ELR (cell line): ENCODE results near the gene NIN.
A peak's percentile ranks its signal among the peaks of the same experiment; 100 is the strongest.
"Not testable (repeated sequence)": the region's sequence is repeated elsewhere in the genome, so short reads cannot be mapped to it uniquely, and the experiment has no call there.

Experiments used
- DNase-seq: peaks from one replicate; pipeline ENCODE4 v3.0.0-alpha.2; 2015; ENCODE audit warnings: low read depth

NIN gene

DNA sequence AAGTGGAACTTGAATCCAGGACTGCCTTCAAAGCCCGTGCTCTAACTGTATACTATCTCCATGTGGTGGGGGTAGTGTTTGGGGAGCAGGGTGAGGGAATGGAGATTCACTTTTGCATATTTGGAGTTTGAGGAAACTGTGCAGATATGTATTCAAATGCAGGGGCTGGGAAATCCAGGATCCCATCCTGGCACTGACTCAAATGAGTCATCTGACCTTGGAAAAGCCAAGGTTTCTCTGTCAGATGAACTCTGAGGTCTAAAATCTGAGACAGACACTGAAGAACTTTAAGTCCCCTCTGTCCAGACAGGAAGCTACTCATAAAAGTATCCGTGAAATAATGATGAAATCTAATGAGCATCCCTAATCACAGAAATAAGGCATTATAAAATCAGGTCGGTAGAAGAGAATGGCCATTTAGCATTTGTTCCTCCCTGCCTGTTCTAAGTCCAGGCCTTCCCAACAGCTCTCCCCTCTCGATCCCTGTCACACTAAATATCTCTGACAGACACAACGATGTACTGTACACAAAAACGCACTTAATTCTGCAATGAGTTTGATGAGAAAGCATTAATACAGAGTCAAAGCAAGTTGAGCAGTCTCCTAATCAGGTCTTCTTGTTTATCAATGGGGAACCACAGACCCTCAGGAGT lies 14.4 kb downstream of the NIN start:
- peak; percentile 68 for DNase-seq

DNA sequence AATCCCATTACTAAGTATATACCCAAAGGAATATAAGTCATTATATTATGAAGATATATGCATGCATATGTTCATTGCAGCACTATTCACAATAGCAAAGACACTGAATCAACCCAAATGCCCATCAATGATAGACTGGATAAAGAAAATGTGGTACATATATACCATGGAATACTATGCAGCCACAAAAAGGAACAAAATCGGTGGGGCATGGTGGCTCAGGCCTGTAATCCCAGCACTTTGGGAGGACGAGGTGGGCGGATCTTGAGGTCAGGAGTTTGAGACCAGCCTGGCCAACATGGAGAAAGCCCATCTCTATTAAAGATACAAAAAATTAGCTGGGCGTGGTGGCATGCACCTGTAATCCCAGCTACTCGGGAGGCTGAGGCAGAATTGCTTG lies 15.4 kb downstream of the NIN start:
- DNase-seq: not testable (repeated sequence)

DNA sequence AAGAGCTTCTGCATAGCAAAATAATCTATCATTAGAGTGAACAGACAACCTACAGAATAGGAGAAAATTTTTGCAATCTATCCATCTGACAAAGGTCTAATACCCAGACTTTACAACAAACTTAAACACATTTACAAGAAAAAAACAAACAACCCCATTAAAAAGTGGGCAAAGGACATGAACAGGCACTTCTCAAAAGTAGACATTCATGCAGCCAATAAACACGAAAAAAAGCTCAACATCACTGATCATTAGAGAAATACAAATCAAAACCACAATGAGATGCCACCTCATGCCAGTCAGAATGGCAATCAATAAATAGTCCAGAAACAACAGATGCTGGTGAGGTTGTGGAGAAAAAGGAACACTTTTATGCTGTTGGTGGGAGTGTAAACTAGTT lies 15.9 kb downstream of the NIN start:
- not testable (repeated sequence) for DNase-seq

DNA sequence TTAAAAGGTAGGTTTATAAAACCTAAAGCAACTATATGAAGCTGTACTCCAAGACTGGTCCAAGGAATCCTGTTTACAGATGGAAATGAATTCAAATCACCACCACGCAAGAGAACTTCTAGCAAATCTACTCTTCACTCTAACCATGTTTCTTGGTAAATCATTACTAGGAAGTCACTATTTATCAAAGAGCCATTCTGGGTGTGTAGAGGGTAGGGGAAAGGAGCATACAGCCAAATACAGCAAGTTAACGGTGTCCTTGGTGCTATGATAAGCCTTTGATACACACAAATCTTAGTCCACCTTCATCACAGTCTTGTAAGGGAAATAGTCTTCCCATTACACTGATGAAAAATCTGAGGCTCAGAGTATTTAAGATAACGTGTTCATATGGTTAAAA lies 16.8 kb downstream of the NIN start:
- DNase-seq: no peak

DNA sequence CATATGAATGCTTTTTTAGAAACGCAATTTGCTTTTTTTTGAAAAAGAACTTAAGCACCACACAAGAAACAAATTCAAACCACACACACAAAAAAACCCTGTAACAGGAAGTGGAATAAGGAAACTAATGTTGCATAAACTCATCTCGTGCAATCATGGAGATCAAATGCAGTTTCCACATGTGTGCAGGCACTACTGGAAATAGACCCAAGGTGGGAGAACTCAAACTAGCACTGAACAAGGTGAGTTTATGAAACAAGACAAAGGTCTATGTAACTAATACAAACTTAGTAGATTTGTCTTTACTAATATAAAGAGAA lies 17.5 kb downstream of the NIN start:
- DNase-seq: no peak

DNA sequence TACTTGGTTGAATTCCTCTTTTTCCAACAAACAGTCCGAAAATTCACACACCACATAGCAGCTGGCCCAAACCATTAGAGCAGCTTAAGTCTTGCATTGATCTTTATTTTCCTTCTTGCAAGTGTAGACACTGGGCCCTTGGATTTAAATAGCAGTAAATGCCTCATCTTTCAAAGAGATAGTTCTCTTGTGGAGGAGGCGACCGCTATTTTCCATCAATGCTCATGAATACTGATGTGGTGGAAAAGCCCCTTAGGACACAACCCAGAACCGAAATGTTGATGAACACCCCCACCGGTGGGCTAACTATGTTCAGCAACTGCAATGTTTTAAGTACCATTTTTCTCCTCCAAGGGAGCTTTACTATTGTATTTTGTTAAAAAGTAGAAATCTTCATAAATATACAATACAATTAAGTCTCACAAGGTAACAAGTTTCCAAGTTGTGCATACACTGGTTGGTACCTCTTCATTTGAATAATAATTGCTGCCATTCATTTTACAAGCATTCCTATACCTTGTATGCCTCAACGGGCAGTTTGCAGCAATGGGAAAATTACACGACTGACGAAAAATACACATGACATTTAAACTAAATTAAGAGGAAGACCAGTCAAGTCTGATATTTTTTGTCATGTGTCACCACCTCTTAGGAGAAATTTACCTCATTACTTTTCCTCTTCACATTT lies 18.0 kb downstream of the NIN start:
- DNase-seq: no peak

DNA sequence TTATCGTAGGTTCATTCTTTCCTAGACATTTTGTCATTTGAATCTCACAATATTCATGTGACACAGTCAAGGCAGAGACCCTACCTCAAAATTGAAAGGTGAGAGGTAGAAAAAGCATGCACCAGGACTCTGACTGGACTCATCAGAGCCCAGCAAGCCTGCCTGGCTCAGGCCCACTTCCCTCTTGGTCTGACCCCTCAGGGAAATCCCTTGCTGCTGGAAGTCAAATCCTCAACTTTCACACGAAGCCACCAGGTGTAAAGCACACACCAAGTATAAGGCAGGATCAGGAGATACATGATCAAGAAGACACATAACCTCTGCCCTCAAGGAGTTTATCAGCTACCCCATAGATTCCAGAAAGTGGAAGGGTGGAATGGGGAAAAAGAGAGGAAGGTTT lies 18.8 kb downstream of the NIN start:
- DNase-seq: no peak

DNA sequence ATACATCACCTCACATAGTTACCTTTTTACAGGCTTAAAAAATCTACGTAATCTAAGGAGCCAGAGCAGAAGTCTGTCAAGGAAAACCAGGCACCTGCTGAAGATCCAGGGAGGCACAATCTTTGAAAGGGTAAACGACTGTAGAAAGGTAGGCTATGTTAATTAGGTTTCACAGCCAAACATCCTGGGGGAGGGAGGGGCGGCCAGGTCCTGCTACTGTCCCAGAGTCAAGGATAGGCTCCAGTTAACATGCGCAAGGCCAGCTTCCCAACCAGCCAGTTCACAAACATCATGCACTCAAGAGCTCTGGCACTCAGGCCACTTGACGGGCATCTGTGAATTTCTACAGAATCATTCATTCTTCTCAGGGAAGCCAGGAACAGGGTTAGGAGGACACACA lies 22.9 kb downstream of the NIN start:
- no peak for DNase-seq

DNA sequence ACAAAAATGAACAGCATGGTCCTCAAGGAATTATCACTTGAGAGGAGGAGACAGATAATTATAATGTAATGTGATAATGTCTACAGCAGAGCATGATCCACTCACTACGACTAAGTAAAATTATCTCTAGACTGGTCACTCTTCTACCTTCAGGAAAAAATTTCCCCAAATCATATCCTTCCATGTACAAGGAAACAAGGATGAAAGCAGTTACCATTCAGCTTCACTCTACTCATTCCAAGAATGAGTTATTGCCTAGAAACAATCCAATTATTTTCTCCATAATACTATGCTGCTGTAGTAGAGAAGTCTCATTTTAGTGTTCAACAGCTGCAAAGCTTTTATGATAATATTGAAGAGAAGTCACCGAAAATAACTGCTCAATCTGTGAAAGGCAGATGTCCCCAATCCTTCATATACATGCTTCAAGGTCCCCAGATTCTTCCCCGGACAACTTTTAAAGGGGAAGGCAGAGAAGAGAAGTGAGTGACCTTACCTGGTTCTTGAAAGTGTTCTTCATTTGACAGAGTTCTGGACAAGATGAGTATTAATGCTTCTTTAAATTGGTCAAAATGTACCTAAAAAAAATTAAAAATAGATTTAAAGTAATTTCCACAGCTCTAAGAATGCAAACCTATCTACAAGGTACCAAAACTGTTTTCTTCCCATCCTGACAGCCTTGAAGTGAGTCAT lies 24.6 kb downstream of the NIN start:
- no peak for DNase-seq

DNA sequence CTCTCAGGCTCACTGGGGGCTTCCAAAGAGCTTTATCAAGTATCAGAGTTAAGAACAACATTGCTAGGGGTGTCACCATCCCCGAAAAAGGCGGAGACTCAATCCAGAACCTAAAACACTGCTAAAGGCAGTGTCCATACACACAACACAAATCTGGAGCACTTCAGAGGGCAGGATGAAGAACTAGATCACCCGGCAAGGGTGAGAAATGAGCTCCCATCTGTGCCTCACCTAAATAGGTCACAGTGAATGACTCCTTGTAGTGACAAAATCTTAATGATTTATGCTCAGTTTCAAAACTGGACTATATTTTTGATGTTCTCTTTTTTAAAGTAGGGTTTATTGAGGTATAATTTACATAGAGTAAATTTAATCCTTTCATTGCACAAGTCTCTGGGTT lies 25.6 kb downstream of the NIN start:
- DNase-seq: no peak

DNA sequence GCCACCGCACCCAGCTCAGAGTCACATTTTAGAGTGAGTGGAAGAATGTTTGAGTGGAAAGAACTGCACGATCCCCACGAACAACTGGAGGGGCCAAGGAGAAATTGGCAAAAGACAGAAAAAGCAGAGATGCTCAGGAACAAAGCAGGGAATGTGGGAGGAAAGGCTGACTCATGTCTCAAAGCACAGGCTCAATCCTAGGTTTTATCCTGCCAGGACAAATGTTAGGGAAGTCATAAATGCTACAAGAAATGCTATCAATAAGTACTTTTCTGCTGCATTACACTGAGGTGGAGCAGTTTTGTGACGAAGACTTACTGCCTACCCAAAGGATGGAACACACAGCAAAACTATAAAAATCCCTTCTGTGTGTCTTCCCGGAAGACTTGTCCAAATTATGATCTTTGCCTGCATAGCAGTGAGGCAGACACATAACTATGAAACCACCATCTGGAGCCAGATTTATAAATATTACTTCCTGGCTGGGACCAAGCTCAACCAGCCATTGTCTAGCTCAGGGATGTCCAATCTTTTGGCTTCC lies 26.7 kb downstream of the NIN start:
- DNase-seq: peak; percentile 65

DNA sequence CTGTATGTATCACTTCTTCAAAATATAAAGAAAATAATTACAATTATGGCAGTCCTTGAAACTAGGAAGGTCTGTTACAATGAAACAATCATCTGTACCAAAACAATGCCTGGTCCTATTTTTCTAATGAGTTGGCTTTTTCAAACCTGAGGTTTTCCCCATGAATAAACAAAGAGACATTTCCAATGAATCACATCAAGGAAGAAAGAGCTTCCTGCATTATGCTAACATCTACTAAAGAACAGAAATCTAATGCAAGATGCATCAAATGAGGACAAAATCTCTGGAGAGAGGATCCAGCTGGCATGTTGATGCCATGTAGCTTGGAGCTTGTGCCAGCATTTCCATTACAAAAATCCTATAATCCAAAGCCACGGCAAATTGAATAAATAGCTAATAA lies 29.3 kb downstream of the NIN start:
- DNase-seq: peak; percentile 81

DNA sequence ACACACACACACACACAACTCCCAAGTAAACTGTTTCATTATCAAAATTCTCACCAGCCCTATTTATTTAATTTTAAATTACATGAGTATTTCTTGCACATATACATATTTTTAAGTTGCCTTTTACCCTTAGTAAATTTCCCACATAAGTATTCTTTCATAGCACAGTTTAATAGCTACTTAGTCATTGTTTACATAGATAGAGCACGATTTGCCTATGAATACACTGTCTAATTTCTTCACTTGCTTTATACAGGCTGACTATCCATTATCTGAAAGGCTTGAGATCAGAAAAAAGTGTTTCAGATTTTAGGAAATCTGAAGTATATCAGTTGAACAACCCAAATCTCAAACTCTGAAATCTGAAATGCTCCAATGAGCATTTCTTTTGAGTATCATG lies 30.9 kb downstream of the NIN start:
- peak; percentile 52 for DNase-seq

DNA sequence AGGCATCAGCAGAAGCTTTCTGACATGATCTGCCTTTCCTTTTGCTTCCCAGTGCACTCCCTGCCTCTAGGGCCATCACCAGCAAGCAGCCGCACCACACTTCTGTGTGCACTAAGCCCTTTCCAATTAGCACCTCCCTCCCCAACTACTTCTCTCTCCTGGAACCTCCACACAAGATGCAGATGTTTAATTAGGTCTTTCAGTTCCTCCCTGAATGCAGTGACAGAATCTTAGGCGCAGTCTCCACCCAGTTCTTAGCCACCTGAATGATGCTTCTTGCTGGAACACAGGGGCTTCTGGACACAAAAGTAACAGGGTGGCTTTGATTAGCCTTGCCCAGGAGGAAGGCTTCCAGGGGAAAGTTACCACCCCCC lies 32.9 kb downstream of the NIN start:
- no peak for DNase-seq

DNA sequence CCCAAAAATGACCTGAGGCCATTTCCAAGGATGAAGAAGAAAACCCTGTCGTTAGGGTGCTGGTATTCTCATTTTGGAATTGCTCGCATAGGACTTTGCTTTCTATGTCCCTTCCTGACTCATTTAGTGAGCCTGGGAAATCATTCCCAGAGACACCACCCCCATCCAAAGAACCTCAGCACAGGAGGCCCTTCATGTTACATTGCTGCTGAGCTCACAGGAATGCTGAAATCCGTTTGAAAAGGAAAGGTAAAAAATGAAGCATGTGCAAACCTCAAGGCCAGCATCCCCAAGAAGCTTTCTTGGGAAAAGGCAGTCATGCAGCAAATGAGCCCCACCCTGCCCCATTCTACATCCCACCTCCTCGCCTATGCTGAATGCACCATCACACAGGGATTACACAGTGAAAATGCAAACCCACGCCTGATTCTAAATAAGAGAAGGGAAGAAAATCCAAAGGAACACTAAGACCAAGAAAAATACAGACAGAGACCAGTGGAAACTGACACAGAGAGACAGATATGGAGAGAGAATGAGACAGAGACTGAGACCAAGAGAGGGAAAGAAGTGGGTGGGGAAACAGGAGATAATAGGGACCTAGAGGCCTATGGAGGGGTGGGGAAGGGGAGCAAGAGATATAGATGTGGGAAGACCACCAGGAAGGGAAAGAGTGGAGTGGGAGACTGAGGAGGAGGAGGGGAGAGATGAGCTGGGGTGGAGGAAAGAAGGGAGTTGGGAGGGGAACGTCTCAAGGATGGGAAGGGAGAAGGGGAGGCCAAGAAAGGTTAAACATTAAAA lies 33.5 kb downstream of the NIN start:
- DNase-seq: no peak

DNA sequence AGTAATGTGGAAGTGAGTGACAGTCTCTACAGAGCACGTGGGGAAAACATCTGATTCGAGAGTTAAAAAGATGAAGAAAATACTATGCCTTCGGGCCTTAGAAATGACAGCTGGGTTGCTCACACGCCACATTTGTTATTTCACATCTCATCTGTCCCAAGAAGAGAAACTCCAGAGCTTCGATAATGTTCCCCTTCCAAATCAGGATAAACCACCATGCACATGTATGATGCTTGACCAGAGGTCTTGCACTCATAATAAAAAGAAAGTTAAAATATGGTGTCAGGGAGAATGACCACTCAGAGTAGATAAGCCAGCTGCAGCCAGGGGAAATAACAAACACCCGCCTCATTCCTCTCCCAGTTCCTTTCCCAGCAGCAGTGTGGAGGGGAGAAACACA lies 34.6 kb downstream of the NIN start:
- DNase-seq: no peak

DNA sequence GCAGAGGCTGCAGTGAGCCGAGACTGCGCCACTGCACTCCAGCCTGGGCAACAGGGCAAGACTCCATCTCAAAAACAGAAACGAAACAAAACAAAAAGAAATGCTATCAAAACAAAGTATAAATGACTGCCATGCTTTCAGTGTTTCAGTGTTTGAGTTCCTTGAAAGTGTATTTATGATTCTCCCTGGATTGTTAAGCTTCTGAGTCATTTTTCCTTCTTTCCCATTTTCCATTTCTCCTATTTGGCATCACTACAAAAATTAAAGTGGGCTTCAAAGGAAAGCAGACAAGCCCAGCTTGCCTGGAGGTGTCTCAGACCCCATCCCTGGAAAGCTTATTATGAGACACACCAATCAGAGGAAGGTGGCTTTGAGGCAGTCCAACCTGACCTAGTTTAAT lies 35.1 kb downstream of the NIN start:
- DNase-seq: no peak

DNA sequence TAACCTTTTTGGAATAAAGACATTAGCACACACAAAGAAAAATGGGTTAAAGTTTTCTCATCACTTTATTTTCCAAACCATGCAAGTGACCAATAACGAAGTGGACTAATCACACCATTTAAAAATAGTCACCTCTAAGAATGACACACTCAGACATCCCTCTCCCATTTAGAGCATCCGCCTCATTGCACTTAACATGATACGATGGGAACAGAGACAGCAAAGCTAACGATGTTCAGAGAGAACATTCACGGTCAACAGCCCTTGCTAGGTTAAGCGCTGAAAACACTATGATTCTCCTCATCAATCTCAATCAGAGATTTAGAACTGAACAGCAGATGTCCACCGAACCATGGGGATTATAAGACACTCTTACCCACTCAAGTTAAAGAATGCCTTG lies 35.8 kb downstream of the NIN start:
- no peak for DNase-seq

DNA sequence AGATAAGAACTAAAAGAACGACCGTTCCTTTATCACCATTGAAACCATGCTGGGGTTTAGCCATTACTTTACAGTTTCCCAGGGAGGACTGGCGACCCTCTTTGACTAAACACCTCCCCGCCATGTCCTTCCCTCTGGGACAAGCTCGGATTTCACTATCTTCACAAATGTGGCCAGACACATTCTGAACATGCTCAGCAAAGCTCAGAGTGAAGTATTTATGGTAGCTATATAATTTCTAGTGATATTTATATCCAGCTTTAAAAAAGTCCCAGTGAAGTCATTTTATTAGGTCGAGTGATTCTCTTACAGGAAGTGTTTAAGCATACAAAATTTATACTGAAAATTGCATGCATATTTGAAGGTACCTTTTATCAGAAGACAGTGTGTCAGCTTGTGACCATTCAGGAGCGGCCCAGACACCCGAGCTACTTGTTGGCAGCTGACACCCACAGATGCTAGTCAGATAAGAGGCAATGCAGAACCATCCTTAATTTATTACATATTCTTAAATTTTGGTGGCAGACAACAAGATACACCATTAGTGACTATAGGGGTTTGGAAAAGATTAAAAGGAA lies 36.8 kb downstream of the NIN start:
- DNase-seq: no peak

DNA sequence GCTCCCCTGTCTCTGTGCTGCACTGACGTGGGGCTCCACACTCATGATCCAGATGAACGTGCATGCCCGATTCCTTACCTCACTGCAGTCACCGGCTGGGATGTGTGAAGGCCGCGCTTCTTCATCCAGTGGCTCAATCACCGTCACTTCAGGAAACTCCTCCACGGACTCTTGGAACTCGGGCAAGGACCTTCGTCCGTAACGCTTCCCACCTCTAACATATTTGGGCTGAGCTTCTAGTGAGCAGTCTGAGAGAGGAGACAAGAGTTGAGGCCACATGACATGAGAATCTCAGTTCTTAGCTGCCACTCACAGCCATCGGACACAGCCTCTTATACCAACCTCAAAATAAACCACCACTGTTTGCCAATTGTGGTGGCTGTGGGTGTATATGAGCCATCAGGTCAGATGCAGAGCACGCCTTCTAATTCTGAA lies 38.3 kb downstream of the NIN start:
- DNase-seq: no peak

DNA sequence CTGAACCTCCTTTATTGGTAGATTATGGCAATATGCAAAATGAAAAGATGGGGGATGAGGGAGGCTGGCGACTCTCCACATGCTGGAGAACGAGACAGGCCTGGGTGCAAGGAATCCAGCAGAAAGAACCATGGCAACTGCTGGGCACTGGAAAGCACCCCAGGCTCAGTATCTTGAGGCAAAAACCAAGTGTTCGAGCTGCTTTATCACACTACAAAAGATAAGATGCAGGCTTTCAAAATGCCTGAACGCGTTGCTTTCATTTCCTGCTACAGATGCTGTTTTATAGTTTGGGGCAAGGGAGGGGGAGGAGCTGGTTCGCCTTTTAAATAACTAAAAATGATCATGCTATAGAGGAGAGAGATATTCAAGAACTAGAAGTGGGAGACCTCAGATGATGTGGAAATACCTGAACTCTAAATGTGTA lies 38.9 kb downstream of the NIN start:
- no peak for DNase-seq

DNA sequence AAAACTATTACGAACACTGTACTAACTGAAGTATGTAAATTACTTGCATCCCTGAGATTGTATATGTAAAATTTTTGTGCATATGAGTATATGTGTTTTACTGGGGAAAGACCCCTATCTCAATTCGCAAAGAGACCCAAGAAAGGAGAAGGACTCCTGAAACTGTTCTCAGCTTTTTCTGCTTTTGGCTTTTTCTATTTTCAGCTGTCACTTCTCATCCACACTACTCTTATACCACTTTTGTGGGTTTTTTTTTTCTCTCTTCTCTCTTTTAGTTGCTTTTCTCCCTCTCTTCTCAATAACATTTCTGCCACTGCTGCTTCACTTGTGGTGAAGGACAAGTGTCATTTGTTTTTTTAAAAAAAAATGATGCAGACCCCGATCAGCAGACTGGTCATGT lies 39.8 kb downstream of the NIN start:
- no peak for DNase-seq
